Esophagus muscularis mucosa (tissue), 4 donors: ENCODE measurements around the gene SEL1L.

Experiments used
- CTCF ChIP-seq, 3 experiments: fragments of 200-600 bp in 2 of 3; fragments of 450-650 bp in 1 of 3; sonication (generic) in 2 of 3; IDR thresholded peaks; one replicate each; pipeline ENCODE4 v1.5.1; 2017 to 2019; ENCODE audit warnings: antibody characterized with exemption in 3 of 3, mild to moderate bottlenecking in 2 of 3, moderate library complexity in 1 of 3
- EP300 ChIP-seq: sonication (generic); formaldehyde crosslinking; IDR thresholded peaks from one replicate; pipeline ENCODE4 v1.6.1; 2017; ENCODE audit warnings: antibody characterized with exemption
- POLR2A ChIP-seq: fragments of 450-650 bp; IDR thresholded peaks from one replicate; pipeline ENCODE4 v1.6.1; 2017; ENCODE audit warnings: antibody characterized with exemption, moderate library complexity, mild to moderate bottlenecking, low read depth

- TF ChIP-seq CTCF (IDR thresholded peaks at IDR 0.05), result no peak
- no peak for TF ChIP-seq POLR2A
- TF ChIP-seq EP300, result no peak
Measured at GRCh38 chr14:81529391-81529790, 4.3 kb downstream of the SEL1L start.
